ENCODE results near the gene CDH13. TPM values are rescaled to one million over a fixed set of nuclear protein-coding genes. Genes with fewer than 3 reads are reported as not detected.

Gene CDH13
- total and polyA plus RNA-seq, 2 of the 8 experiments (the other 6 are each of a cell fraction or from before 2014, with no cell fraction given) = 2.3 to 2.4 TPM

DNA sequence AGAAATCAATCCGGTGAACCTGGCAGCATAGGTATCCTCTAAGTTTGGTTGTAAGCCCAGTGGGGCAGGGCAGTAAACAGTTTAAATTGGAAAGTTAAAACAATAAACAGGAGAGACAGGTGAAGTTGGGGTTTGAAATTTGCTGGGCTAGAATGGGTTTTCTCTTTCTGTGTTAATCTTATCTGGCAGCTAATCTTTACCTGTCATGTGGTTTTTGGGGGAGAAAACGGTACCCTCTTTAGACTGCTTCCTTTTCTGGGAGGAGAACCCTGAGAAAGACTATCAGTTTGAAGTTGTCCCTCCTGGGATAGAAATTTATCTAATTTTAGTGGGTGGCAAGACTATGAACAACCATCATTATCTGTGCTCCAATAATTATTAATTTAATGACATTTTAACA, 24.0 kb downstream of the CDH13 start:
- H2BK5ac ChIP-seq (ENCODE audit: low read depth, low read length) = no peak overlapping the region
- no peak overlapping the region for H3K9ac ChIP-seq (replicated peaks in 1 of 4; ENCODE audit: extremely low read depth in 1 of 4, low read depth in 3 of 4, low read length in 3 of 4)
- H3K4ac ChIP-seq (replicated peaks; ENCODE audit: insufficient read length, low read depth, low read length) = no peak overlapping the region
- H2AK5ac ChIP-seq (ENCODE audit: low read depth, low read length) = no peak overlapping the region
- H3K23ac ChIP-seq (ENCODE audit: insufficient read length) = no peak overlapping the region
- no peak overlapping the region for H4K5ac ChIP-seq (ENCODE audit: insufficient read length, low read depth, low read length)
- POLR2A ChIA-PET (ENCODE audit: partially characterized antibody) = no interaction called here
- no peak overlapping the region for H3K27ac ChIP-seq (ENCODE audit: low read depth, low read length)
- H3K4me1 ChIP-seq (replicated peaks in 1 of 4; ENCODE audit: control insufficient read depth in 3 of 4, insufficient read depth in 4 of 4, low read length in 3 of 4) = no peaks in the 10 kb centered on the region
- H4K20me1 ChIP-seq (replicated peaks in 1 of 2; ENCODE audit: control insufficient read depth in 1 of 2, insufficient read depth in 2 of 2, low read length in 2 of 2) = no peaks in the 10 kb centered on the region
- H3K56ac ChIP-seq (replicated peaks; ENCODE audit: insufficient read length, low read depth, low read length) = no peak overlapping the region
- H2BK120ac ChIP-seq (replicated peaks; ENCODE audit: low read depth, low read length) = no peak overlapping the region
- H2BK12ac ChIP-seq (ENCODE audit: low read depth, low read length) = no peak overlapping the region
- no peak overlapping the region for H3K14ac ChIP-seq (ENCODE audit: insufficient read length)
- 89% methylated on average over 2 of the region's 2 CpGs; no CpG with 5 or more reads in 1 of the 2 experiments for WGBS, 2 experiments (ENCODE audit: extremely low coverage in 1 of 2, insufficient coverage in 1 of 2, insufficient read length in 1 of 2, insufficient replicate concordance in 2 of 2, low coverage in 1 of 2, low lambda C conversion rate in 2 of 2, missing lambda C conversion rate in 1 of 2)
- no peak overlapping the region for H2AFZ ChIP-seq (ENCODE audit: low read length)
- H3K36me3 ChIP-seq (ENCODE audit: control insufficient read depth in 2 of 4, insufficient read depth in 4 of 4, low read length in 3 of 4) = no peaks in the 10 kb centered on the region
- CTCF ChIA-PET (ENCODE audit: partially characterized antibody) = interaction anchor here (0.7 kb wide), 1 partner anchor 58 kb away, joined by 3 read pairs; no protein-coding TSS in a partner anchor
- no peaks in the 10 kb centered on the region; the same call in 1 of the 2 replicates for H3K79me1 ChIP-seq (ENCODE audit: low read depth, low read length)
- no peaks in the 10 kb centered on the region; the same call in 1 of the 2 replicates for H3K23me2 ChIP-seq (ENCODE audit: low read depth, low read length)
- H3K9me3 ChIP-seq (ENCODE audit: insufficient read depth in 2 of 2, low read depth in 1 of 2, low read length in 1 of 2) = no peaks in the 10 kb centered on the region
- H4K8ac ChIP-seq (ENCODE audit: extremely low read depth, insufficient read depth, low read length) = no peak overlapping the region
- no peak for DNase-seq (ENCODE audit: low read depth in 1 of 2, low spot score in 2 of 2)
- H2BK15ac ChIP-seq (ENCODE audit: low read length) = no peak overlapping the region
- no peaks in the 10 kb centered on the region for H3K79me2 ChIP-seq (ENCODE audit: control insufficient read depth in 1 of 2, insufficient read depth in 2 of 2, low read length in 2 of 2)
- H2BK20ac ChIP-seq (ENCODE audit: low read length) = no peak overlapping the region
- no peak overlapping the region for H4K91ac ChIP-seq (replicated peaks; ENCODE audit: insufficient read length, low read length)
- H3K4me3 ChIP-seq (ENCODE audit: extremely low read depth in 1 of 4, insufficient read depth in 2 of 4, low read depth in 3 of 4, low read length in 4 of 4) = no peak overlapping the region
- H3K4me2 ChIP-seq (ENCODE audit: insufficient read depth in 1 of 2, low read depth in 2 of 2, low read length in 2 of 2) = no peak overlapping the region
- H3K27me3 ChIP-seq (replicated peaks in 1 of 4; ENCODE audit: control insufficient read depth in 3 of 4, extremely low read depth in 1 of 4, insufficient read depth in 3 of 4, low read length in 3 of 4) = no peaks in the 10 kb centered on the region
- FAIRE-seq = no peak
- H3K18ac ChIP-seq (ENCODE audit: extremely low read depth, low read length) = no peak overlapping the region
- no peak for TF ChIP-seq BACH1 (IDR thresholded peaks at IDR 0.05; ENCODE audit: low read length)
- TF ChIP-seq SP1 (IDR thresholded peaks at IDR 0.05; ENCODE audit: low read depth, low read length) = no peak
- TF ChIP-seq SIX5 (IDR thresholded peaks at IDR 0.05; ENCODE audit: low read depth, low read length) = no peak
- TF ChIP-seq CHD2 (IDR thresholded peaks at IDR 0.05; ENCODE audit: low read length) = no peak
- TF ChIP-seq, protein P1, sequence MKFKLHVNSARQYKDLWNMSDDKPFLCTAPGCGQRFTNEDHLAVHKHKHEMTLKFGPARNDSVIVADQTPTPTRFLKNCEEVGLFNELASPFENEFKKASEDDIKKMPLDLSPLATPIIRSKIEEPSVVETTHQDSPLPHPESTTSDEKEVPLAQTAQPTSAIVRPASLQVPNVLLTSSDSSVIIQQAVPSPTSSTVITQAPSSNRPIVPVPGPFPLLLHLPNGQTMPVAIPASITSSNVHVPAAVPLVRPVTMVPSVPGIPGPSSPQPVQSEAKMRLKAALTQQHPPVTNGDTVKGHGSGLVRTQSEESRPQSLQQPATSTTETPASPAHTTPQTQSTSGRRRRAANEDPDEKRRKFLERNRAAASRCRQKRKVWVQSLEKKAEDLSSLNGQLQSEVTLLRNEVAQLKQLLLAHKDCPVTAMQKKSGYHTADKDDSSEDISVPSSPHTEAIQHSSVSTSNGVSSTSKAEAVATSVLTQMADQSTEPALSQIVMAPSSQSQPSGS (IDR thresholded peaks at IDR 0.05; ENCODE audit: low read length) = no peak
- TF ChIP-seq CEBPB (IDR thresholded peaks at IDR 0.05; ENCODE audit: low read depth, low read length) = no peak
- TF ChIP-seq POU5F1 (IDR thresholded peaks at IDR 0.05; ENCODE audit: low read depth, low read length) = no peak
- no peak for TF ChIP-seq MAFK (IDR thresholded peaks at IDR 0.05; ENCODE audit: low read depth, low read length)
- TF ChIP-seq SP4 (IDR thresholded peaks at IDR 0.05; ENCODE audit: low read length) = no peak
- TF ChIP-seq, protein P2, sequence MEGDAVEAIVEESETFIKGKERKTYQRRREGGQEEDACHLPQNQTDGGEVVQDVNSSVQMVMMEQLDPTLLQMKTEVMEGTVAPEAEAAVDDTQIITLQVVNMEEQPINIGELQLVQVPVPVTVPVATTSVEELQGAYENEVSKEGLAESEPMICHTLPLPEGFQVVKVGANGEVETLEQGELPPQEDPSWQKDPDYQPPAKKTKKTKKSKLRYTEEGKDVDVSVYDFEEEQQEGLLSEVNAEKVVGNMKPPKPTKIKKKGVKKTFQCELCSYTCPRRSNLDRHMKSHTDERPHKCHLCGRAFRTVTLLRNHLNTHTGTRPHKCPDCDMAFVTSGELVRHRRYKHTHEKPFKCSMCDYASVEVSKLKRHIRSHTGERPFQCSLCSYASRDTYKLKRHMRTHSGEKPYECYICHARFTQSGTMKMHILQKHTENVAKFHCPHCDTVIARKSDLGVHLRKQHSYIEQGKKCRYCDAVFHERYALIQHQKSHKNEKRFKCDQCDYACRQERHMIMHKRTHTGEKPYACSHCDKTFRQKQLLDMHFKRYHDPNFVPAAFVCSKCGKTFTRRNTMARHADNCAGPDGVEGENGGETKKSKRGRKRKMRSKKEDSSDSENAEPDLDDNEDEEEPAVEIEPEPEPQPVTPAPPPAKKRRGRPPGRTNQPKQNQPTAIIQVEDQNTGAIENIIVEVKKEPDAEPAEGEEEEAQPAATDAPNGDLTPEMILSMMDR (IDR thresholded peaks at IDR 0.05; ENCODE audit: control extremely low read depth in 1 of 3, insufficient read depth in 1 of 3, low read depth in 1 of 3, low read length in 3 of 3) = no peak
- TF ChIP-seq FOSL1 (IDR thresholded peaks at IDR 0.05; ENCODE audit: insufficient read depth, low read depth, low read length) = no peak
